Left lung (tissue), 10 donors: ENCODE results near the gene AP5Z1. TPM values are rescaled to one million over a fixed set of nuclear protein-coding genes. Genes with fewer than 3 reads are reported as not detected.

Source experiments
- ATAC-seq: fragments of 200-7000 bp; cut with Tn5 transposase; one replicate; pipeline ENCODE4 v1.9.1; 2020; ENCODE audit warnings: moderate library complexity
- DNase-seq, 4 donors: peaks; one replicate each; pipeline ENCODE4 v3.0.0-alpha.2; 2013 to 2020
- H3K27ac ChIP-seq, 2 donors: fragments of 200-600 bp; sonication (generic) in 1 of 2; one replicate each; pipeline versions ENCODE4 v1.5.0 to v1.8.0; 2020 to 2021
- H3K27me3 ChIP-seq, 2 donors: fragments of 200-600 bp; sonication (generic) in 1 of 2; one replicate each; pipeline versions ENCODE4 v1.5.0 to v1.8.0; 2020 to 2021
- H3K36me3 ChIP-seq, 2 donors: fragments of 200-600 bp; sonication (generic) in 1 of 2; one replicate each; pipeline versions ENCODE4 v1.5.0 to v1.8.0; 2020 to 2021
- H3K4me1 ChIP-seq, 2 donors: fragments of 200-600 bp; one replicate each; pipeline ENCODE4 v1.8.0; 2021
- H3K4me3 ChIP-seq, 2 donors: fragments of 200-600 bp; sonication (generic) in 1 of 2; one replicate each; pipeline versions ENCODE4 v1.5.0 to v1.8.0; 2020 to 2021; ENCODE audit warnings: mild to moderate bottlenecking in 1 of 2
- H3K9me3 ChIP-seq, 2 donors: fragments of 200-600 bp; sonication (generic) in 1 of 2; one replicate each; pipeline versions ENCODE4 v1.5.0 to v1.8.0; 2020 to 2021
- CTCF ChIP-seq, 2 donors: fragments of 200-600 bp; sonication (generic) in 1 of 2; IDR thresholded peaks; one replicate each; pipeline versions ENCODE4 v1.5.0 to v1.8.0; 2021; ENCODE audit warnings: antibody characterized with exemption in 2 of 2
- intact Hi-C, 2 donors: fragments of 100-400 bp; cut with DNase I; formaldehyde crosslinking; loops; one replicate each; pipeline versions ENCODE4 v1.11.2 to v1.14.2; 2022
- polyA plus RNA-seq, 6 donors: library from polyadenylated mRNA; unstranded; fragments of 120-200 nt; gene quantifications; one replicate each; pipeline ENCODE4 v1.2.1, GENCODE V29; 2013; ENCODE audit not compliant: insufficient read length in 6 of 6
- total RNA-seq, 2 donors: library from RNA; stranded (reverse); fragmentation: NEBNext Ultra II Directional; extraction: Animal tissue kit (Norgen Biotek cat#: 25700); gene quantifications; one replicate each; pipeline ENCODE4 v1.2.1, GENCODE V29; 2021
- donor health status: DM: no; HTN: yes; CAD: no.
- donor health status: DM: no; HTN: no; CAD: no.

Gene AP5Z1
- total and polyA plus RNA-seq, 8 donors = 16.9 to 49.5 (median 22.5) TPM

- Histone ChIP-seq H3K27ac (no peak overlapping the region), H3K36me3 (peaks cover 0 to 83% of the 10 kb centered on the region in 2 donors), H3K9me3 (no peaks in the 10 kb centered on the region), H3K4me1 (peaks cover under 1 to 3% of the 10 kb centered on the region in 2 donors), H3K4me3 (no peak overlapping the region), H3K27me3 (no peaks in the 10 kb centered on the region)
- no peak for TF ChIP-seq CTCF (IDR thresholded peaks at IDR 0.05)
- intact Hi-C loops = no loop called here
- ATAC-seq (no peak), DNase-seq (peak in 1 of 4 donors; percentile 48)
Measured at GRCh38 chr7:4764402-4765007, 10.9 kb upstream of the AP5Z1 start.

GRCh38 chr7:4765776-4766490 is 9.5 kb upstream of the AP5Z1 start:
- DNase-seq (peak in 1 of 4 donors; percentile 47), ATAC-seq (no peak)
- Histone ChIP-seq H3K4me3 (no peak overlapping the region), H3K27me3 (no peaks in the 10 kb centered on the region), H3K27ac (no peak overlapping the region), H3K36me3 (peaks cover 0 to 68% of the 10 kb centered on the region in 2 donors), H3K4me1 (peaks cover 5 to 6% of the 10 kb centered on the region in 2 donors), H3K9me3 (no peaks in the 10 kb centered on the region)
- TF ChIP-seq CTCF (IDR thresholded peaks at IDR 0.05) = no peak
- intact Hi-C loops = no loop called here

GRCh38 chr7:4766666-4767519 is 8.5 kb upstream of the AP5Z1 start:
- Histone ChIP-seq H3K9me3 (no peaks in the 10 kb centered on the region), H3K36me3 (peaks cover 0 to 59% of the 10 kb centered on the region in 2 donors), H3K27ac (no peak overlapping the region), H3K4me1 (peaks cover 5 to 6% of the 10 kb centered on the region in 2 donors), H3K27me3 (no peaks in the 10 kb centered on the region), H3K4me3 (no peak overlapping the region)
- DNase-seq (peak in 1 of 4 donors; percentile 65), ATAC-seq (no peak)
- intact Hi-C loops = no loop called here
- TF ChIP-seq CTCF (IDR thresholded peaks at IDR 0.05) = no peak

GRCh38 chr7:4768597-4769569 is 6.5 kb upstream of the AP5Z1 start:
- DNase-seq (peak in 1 of 4 donors; percentile 31), ATAC-seq (no peak)
- H3K4me3 ChIP-seq = no peak overlapping the region
- no peaks in the 10 kb centered on the region for H3K9me3 ChIP-seq
- H3K27ac ChIP-seq = no peak overlapping the region
- intact Hi-C loops = no loop called here
- TF ChIP-seq CTCF (IDR thresholded peaks at IDR 0.05) = no peak
- H3K4me1 ChIP-seq = peaks cover 5 to 6% of the 10 kb centered on the region in 2 donors
- no peaks in the 10 kb centered on the region for H3K27me3 ChIP-seq
- peaks cover 0 to 39% of the 10 kb centered on the region in 2 donors for H3K36me3 ChIP-seq
